GM04504 (cell line): ENCODE data around the gene CRBN.

Experiments
- DNase-seq: peaks from one replicate; pipeline ENCODE4 v3.0.0-alpha.2; 2012; ENCODE audit warnings: low read depth

Gene CRBN

GRCh38 chr3:3110299-3110630, 69.2 kb downstream of the CRBN start, which contains the start of gene IL5RA:
TSS of gene IL5RA (minus strand) at chr3:3110374. CDS start at chr3:3104984, 5,390 bp downstream.
- DNase-seq = no peak

GRCh38 chr3:3109407-3110298, 69.8 kb downstream of the CRBN start:
- no peak for DNase-seq

- DNase-seq = no peak
Observed at GRCh38 chr3:3107858-3108257, 71.6 kb downstream of the CRBN start.

GRCh38 chr3:3107181-3107580, 72.3 kb downstream of the CRBN start:
- no peak for DNase-seq

- DNase-seq = no peak
Observed at GRCh38 chr3:3105815-3106214, 73.7 kb downstream of the CRBN start.

GRCh38 chr3:3105246-3105645, 74.2 kb downstream of the CRBN start:
- DNase-seq = no peak

GRCh38 chr3:3102751-3103150, 76.7 kb downstream of the CRBN start:
- DNase-seq = no peak

- DNase-seq = no peak
Observed at GRCh38 chr3:3101660-3102458, 77.6 kb downstream of the CRBN start.
